Activated naive CD8-positive, alpha-beta T cell treated with anti-CD3 and anti-CD28 coated beads, Interleukin-2, amount 50 U/mL, for 16 hours (primary cell): ENCODE results near the gene SLCO6A1.
"Not testable (repeated sequence)": the region's sequence is repeated elsewhere in the genome, so short reads cannot be mapped to it uniquely, and the experiment has no call there.

Experiments
- DNase-seq: peaks from one replicate; pipeline ENCODE4 v3.0.0-alpha.2; 2020; ENCODE audit warnings: low read depth, low spot score

Gene SLCO6A1, protein sequence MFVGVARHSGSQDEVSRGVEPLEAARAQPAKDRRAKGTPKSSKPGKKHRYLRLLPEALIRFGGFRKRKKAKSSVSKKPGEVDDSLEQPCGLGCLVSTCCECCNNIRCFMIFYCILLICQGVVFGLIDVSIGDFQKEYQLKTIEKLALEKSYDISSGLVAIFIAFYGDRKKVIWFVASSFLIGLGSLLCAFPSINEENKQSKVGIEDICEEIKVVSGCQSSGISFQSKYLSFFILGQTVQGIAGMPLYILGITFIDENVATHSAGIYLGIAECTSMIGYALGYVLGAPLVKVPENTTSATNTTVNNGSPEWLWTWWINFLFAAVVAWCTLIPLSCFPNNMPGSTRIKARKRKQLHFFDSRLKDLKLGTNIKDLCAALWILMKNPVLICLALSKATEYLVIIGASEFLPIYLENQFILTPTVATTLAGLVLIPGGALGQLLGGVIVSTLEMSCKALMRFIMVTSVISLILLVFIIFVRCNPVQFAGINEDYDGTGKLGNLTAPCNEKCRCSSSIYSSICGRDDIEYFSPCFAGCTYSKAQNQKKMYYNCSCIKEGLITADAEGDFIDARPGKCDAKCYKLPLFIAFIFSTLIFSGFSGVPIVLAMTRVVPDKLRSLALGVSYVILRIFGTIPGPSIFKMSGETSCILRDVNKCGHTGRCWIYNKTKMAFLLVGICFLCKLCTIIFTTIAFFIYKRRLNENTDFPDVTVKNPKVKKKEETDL

DNA sequence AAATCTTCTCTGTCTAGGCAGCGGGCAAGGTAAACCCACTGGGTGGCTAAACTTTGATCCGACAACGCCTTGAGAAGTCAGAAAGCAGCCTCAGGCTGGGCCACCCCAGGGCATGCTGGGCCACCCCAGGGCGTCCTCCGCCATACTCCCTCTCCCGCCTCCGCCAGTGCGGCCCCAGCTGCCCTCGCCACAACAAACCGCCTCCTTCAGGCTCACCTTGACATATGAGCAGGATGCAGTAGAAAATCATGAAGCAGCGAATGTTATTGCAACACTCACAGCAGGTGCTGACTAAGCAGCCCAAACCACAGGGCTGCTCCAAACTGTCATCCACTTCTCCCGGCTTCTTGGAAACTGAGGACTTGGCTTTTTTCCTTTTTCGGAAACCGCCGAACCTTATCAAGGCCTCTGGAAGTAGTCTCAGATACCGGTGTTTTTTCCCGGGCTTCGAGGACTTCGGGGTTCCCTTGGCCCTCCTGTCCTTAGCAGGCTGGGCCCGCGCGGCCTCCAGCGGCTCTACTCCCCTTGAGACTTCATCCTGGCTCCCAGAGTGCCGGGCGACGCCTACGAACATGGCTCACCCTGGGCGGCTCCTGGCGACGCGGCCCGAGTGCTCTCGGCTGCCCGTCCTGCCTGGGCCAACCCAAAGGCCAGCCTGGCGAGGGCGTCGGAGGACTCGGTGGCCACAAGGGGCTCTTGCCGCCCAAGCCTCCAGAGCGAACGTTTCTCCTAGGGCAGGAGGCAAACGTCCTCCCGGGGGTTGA lies at the start of gene SLCO6A1:
Gene SLCO6A1, minus strand, starts transcription at position 731 of the 764 bp plus-strand sequence. Its CDS starts 157 bp downstream, at position 574.
- DNase-seq = no peak

DNA sequence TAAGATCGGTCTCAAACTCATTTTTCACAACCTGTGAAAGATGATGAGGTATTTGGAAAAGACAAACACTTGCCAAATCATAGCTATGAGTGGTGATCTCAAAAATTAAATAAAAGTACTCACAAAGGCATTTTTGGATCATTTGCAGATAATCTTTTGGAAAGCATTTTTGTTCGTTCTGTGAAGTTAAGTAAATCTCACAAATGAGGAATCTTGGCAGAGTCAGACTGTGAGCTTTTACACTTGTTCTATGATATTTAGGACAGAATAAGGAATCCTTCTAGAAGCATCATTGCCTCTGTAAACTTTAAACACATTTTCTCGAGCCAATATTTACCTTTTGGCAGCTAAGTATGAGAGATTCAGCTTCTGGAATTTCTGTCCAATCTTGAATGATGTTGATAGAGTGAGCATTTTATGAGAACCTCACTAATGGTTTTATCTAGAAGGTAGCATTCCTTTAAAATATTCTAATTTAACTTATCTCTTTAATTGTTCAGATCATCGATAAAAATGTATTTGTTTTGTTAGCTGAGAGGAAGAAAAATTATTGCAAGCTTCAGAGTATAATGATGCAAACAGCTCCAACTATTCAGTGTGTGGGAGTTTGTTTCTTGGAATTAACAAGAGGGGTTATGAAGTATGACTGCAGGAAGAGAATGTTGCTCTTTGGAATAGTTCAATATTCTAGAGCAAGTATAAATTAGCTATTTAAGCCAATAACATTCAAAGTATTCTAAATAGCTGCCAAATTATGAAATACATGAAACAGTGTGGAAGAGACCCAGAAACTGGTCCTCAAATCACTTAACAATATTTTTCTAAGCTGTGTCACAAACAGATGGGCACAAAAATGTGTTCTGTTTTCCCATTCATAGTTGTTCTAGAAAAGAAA lies 48.6 kb upstream of the SLCO6A1 start:
- DNase-seq = no peak

DNA sequence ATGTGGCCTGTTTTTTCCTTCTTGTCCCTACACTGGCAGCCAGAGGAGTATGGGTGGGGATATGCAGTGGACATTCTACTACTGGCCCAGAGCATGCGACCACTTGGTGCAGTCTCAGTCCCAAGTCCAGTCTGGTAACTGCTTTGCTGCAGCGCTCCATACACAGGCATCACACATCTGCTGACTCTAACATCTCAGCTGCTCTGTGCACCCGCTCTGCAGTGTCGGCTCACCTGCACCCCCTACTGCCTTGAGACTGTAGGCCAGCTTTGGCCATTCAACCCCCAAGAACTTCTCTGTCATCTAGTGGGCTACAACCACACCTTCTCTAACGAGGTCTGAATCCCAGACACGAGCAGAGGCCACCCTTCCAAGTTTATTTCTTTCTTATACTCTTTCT lies 46.4 kb upstream of the SLCO6A1 start:
- DNase-seq = no peak

DNA sequence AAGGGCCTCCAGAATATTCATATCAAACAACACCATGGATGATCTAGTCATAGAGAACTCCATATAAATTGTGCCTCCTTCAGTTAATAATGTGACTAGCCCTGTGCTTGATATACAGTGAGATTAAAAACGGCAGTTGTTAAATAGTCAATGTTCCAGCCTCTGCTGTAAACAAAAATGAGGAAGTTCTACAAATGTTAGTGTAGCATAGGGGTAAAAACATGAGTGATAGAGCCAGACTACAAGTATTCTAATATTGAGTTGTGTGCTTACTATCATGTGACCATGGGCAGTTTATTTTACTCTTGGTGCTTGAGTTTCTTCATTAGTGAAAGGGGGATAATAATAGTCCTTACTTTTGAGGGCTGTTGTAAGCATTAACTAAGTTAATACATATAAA lies 43.3 kb upstream of the SLCO6A1 start:
- no peak for DNase-seq

DNA sequence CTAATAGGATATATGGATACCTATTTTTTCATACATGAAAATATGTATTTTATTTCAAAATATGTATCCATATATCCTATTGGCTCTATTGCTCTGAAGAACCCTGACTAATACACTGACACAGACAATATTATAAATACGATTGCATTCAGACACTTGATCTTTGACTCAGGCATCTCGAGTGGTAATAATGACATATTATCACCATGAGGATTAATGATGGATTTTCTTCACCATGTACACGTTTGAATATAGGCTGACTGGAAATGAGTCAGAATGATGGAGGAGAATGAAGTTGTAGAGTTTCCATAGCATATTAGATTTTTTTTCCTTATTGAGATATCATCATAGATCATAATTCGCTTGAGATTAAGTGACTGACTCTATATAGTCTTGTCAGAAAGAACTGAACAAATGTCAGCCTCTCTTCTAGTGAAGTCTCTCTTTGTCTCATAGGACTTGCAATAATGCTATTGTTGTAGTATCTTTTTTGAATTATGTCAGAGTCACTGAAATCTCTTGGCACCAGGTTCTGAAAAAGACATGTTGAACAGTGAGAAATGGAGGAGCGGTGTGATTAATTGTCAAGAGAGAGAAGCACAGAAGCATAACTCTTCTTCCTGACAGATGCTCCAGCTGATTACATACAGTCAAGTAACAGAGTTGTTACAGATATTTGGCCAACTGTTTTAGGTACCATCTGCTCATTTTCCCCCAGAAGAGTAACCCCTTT lies 41.4 kb upstream of the SLCO6A1 start:
- DNase-seq = no peak

DNA sequence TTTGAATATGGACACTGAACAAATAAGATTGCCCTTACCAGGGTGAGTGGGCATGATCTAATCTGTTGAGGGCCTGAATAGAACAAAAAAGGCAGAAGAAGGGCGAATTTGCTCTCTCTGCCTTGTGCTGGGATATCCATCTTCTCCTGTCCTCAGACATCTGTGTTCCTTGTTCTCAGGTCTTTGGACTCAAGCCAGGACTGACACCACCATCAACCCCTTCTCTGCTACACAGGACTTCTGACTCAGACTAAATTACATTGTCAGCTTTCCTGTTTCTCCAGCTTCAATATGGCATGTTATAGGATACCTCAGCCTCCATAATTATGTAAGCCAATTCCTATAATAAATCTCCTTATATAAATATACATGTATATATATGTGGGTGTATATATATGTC lies 40.8 kb upstream of the SLCO6A1 start:
- DNase-seq = no peak

DNA sequence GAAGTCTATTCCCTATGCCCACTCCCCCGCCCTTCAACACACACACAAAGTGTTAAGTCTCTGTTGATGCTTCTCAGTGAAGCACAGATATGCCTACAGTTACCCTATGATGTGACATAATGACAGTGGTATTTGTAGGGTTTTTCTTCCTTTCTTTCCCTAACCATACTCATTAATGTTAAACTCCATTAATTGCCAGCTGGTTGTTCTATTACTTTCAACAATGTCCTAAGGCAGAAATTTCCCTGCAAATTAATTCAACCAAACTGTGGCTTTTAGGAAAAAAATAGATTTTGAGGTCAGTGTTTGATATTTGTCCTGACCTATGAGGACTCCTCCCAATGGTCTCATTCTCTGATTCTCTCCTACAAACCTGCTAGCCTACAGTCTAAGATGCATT lies 38.2 kb upstream of the SLCO6A1 start:
- no peak for DNase-seq

DNA sequence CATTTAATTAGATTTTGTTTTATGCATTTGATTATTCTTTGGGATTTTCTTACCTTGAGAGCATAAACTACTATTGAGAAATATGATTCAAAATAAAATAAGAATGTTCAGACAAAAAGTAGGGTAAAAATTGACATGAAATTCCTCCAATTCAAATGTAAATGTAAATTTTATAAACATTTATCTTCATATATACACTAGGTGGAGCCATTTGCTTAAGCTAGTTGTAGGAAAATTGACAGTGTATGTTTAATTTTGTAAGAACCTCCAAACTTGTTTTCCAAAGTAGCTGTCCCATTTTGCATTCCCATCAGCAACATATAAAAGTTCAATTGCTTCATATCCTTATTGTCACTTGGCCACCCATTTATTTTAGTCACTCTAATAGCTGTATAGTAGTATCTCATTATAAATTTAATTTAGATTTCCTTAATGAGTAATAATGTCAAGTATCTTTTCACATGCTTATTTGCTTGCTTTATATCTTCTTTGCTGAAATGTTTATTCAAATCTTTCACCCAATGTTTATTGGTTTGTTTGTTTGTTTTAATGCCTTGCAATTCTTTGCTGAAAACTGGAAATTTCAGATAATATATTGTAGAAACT lies 37.6 kb upstream of the SLCO6A1 start:
- no peak for DNase-seq

DNA sequence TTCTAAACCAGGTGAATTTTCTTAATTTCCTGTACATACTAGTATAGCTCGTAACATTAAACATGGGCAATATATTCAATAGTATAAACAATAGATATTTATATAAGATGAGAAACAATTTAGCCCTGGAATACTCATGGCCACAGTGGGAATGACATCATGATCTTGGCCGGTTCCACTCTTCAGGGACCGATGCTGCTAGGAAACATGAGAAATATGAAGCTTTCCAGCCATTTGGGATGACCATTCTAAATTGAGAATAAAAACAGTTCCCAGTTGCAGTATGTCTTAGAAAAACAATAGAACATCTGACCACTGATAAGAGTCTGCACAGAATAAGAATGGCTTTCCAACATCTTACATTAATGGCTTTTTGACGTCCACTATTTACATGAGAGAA lies 33.3 kb upstream of the SLCO6A1 start:
- no peak for DNase-seq

- DNase-seq = no peak
These were observed 32.7 kb upstream of the SLCO6A1 start for GRCh38 chr5:102531506-102531905.

GRCh38 chr5:102529447-102529846 lies 30.6 kb upstream of the SLCO6A1 start:
- no peak for DNase-seq

DNA sequence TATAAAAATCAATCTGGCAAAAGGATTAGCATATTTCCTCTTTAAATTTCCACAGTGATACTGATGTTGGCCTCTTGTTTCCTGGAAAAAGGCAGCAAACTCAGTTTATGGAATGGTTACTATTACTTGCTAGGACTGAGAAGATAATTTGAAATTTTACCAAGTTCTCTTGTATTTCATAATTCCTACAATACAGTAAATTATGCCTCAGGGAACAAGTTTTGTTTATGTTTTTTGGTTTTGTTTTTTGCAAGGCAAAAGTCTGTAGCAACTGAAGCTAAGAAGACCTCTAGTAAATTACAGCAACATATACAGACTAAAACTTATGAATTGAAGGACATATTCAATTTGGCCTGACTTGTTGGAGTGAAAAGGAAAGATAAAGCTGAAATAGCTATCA lies 30.2 kb upstream of the SLCO6A1 start:
- no peak for DNase-seq

- no peak for DNase-seq
These were observed 29.8 kb upstream of the SLCO6A1 start for GRCh38 chr5:102528600-102528999.

- DNase-seq = no peak
These were observed 28.7 kb upstream of the SLCO6A1 start for GRCh38 chr5:102527547-102527946.

GRCh38 chr5:102523541-102524175 lies 24.9 kb upstream of the SLCO6A1 start:
- no peak for DNase-seq

DNA sequence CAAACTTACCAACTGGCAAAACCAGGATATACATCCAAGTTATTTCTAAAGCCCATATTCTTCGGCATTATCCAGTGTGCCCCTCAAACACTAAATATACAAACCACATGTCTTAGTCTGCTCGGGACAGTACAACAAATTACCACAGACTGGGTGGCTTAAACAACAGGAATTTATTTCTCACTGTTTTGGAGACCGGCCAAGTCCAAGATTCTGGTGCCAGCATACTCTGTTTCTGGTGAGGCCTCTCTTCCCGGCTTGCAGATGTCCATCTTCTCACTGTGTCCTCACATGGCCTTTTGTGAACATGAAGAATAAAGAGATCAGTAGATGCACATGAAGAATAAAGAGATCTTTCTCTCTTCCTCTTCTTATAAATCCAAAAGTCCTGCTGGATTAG lies 12.9 kb upstream of the SLCO6A1 start:
- DNase-seq = no peak

GRCh38 chr5:102491261-102491914 lies 7.4 kb downstream of the SLCO6A1 start:
- DNase-seq = not testable (repeated sequence)

- no peak for DNase-seq
These were observed 15.1 kb downstream of the SLCO6A1 start for GRCh38 chr5:102483736-102484135.

GRCh38 chr5:102481054-102481715 lies 17.6 kb downstream of the SLCO6A1 start:
- no peak for DNase-seq
